Body of pancreas (tissue), 4 donors: ENCODE measurements around the gene PEG3. TPM values are rescaled to one million over a fixed set of nuclear protein-coding genes. Genes with fewer than 3 reads are reported as not detected.

Experiments used
- ATAC-seq: fragments of 150-250 bp; one replicate; pipeline ENCODE4 v1.9.1; 2016
- DNase-seq, 4 donors: peaks; one replicate each; pipeline ENCODE4 v3.0.0-alpha.2; 2019
- H3K27ac ChIP-seq, 4 donors: fragments of 200-600 bp; sonication (generic); 1 replicate in 3 of 4; 2 replicates in 1 of 4; pipeline versions ENCODE4 v1.5.1 to v1.6.1; 2016 to 2019; ENCODE audit warnings: mild to moderate bottlenecking in 1 of 4, mixed read lengths in 1 of 4, moderate library complexity in 1 of 4
- H3K27me3 ChIP-seq, 2 donors: fragments of 200-600 bp; sonication (generic); one replicate each; pipeline ENCODE4 v1.6.0; 2016; ENCODE audit warnings: mild to moderate bottlenecking in 1 of 2
- H3K36me3 ChIP-seq, 2 donors: fragments of 200-600 bp; sonication (generic); replicated peaks in 1 of 2; 2 replicates each; pipeline ENCODE4 v1.5.1; 2016; ENCODE audit warnings: low read depth in 2 of 2; ENCODE audit not compliant: insufficient read depth in 1 of 2
- H3K4me1 ChIP-seq: fragments of 200-600 bp; sonication (generic); one replicate; pipeline ENCODE4 v1.6.0; 2016
- H3K4me3 ChIP-seq, 2 donors: fragments of 200-600 bp; sonication (generic); 1 replicate in 1 of 2; 2 replicates in 1 of 2; pipeline ENCODE4 v1.5.1; 2016 to 2019
- H3K9me3 ChIP-seq, 3 donors: fragments of 200-600 bp; sonication (generic); 1 replicate in 2 of 3; 2 replicates in 1 of 3; pipeline ENCODE4 v1.5.1; 2016
- CTCF ChIP-seq, 7 experiments: fragments of 450-650 bp in 4 of 7; fragments of 200-600 bp in 3 of 7; sonication (generic) in 3 of 7; IDR thresholded peaks; one replicate each; pipeline ENCODE4 v1.5.1; 2016 to 2019; ENCODE audit warnings: antibody characterized with exemption in 7 of 7
- POLR2A ChIP-seq, 3 donors: fragments of 450-650 bp; IDR thresholded peaks; one replicate each; pipeline ENCODE4 v1.6.1; 2016; ENCODE audit warnings: antibody characterized with exemption in 3 of 3, mild to moderate bottlenecking in 2 of 3
- WGBS, 2 donors: methylation state at CpG; one replicate each; pipeline ENCODE4 v1.1.5; 2017; 5-methylcytosine and 5-hydroxymethylcytosine counted together
- intact Hi-C: fragments of 100-400 bp; cut with DNase I; formaldehyde crosslinking; loops from one replicate; pipeline ENCODE4 v1.15.1; 2023
- total RNA-seq, 2 donors: library from RNA; depleted of rRNA; stranded (reverse); fragments of >200 nt; gene quantifications; one replicate each; pipeline ENCODE4 v1.1.0, GENCODE V29; 2016

Gene PEG3
- total RNA-seq, 2 donors from 2014 or later: 3.1 to 5.9 TPM

DNA sequence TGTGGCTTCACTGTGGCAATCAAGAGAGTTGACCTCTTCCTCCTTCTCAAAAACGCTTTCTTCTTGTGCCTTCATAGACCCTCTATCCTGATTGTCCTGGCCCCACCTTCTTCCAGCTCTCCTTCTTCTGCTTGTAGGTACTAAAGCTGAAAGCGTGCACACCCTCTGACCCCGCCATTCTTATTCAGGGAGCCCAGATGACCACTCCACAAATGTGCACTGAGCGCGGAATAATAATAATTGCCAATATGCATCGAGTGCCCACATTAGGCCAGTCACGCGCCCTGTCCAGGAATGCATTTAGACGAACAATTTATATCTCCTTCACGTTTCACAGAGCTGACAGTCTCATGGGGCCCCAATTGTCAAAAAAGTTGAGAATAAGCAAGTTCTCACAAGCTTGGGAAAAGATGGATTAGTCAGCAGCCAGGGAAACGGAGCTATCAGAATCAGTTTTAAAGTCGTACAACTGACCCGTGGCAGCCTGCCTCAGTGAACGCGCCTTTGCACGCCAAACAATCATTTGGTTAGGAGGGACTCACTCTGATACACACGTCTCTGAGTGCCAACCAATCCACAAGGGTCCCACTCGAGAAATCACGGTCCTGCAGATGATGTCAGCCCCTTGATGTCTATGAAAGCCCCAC lies 36.7 kb upstream of the PEG3 start:
- TF ChIP-seq POLR2A (IDR thresholded peaks at IDR 0.05) (no peak), CTCF (IDR thresholded peaks at IDR 0.05) (no peak)
- intact Hi-C loops: no loop called here
- 69 to 72% methylated on average over 19 of the region's 19 CpGs for WGBS, 2 donors
- Histone ChIP-seq H3K4me3 (no peak overlapping the region), H3K36me3 (no peaks in the 10 kb centered on the region), H3K27me3 (no peaks in the 10 kb centered on the region), H3K27ac (no peak overlapping the region), H3K4me1 (no peaks in the 10 kb centered on the region), H3K9me3 (peaks cover 0 to 10% (median 0%) of the 10 kb centered on the region in 3 donors)
- DNase-seq (no peak), ATAC-seq (no peak)

DNA sequence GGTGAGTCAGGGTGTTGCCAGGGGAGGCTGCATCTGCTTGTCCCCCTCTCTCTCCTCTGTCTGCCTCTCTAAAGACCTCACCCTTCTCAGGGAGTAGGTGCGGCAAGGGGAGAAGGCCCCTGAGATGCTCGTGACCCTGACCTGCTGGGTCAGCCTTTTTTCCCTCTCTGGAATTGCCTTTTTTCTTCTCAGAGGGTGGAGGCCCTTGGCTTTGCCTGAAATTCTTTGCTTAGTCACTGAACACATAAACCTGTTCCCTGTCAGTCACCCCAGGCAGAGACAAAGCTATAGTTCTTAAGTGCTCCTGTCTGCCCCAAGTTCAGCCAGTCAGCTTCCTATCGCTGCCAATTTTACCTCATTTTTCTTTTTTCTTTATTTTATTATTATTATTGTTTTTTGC lies 35.2 kb upstream of the PEG3 start:
- no peaks in the 10 kb centered on the region for H3K36me3 ChIP-seq
- H3K27me3 ChIP-seq: no peaks in the 10 kb centered on the region
- no peak for TF ChIP-seq POLR2A (IDR thresholded peaks at IDR 0.05)
- TF ChIP-seq CTCF (IDR thresholded peaks at IDR 0.05): no peak
- ATAC-seq: no peak
- DNase-seq: no peak
- H3K27ac ChIP-seq: no peak overlapping the region
- no peak overlapping the region for H3K4me3 ChIP-seq
- intact Hi-C loops: no loop called here
- peaks cover 0 to 7% (median 0%) of the 10 kb centered on the region in 3 donors for H3K9me3 ChIP-seq
- 66 to 73% methylated on average over 3 of the region's 3 CpGs for WGBS, 2 donors
- H3K4me1 ChIP-seq: no peaks in the 10 kb centered on the region

- intact Hi-C loops: no loop called here
These were observed 34.0 kb upstream of the PEG3 start for GRCh38 chr19:56874530-56874929.

GRCh38 chr19:56873493-56873892 lies 33.0 kb upstream of the PEG3 start:
- Histone ChIP-seq H3K27ac (no peak overlapping the region), H3K4me3 (no peak overlapping the region), H3K27me3 (no peaks in the 10 kb centered on the region), H3K36me3 (no peaks in the 10 kb centered on the region), H3K9me3 (peaks cover 0 to 4% (median 0%) of the 10 kb centered on the region in 3 donors), H3K4me1 (no peaks in the 10 kb centered on the region)
- TF ChIP-seq CTCF (IDR thresholded peaks at IDR 0.05) (no peak), POLR2A (IDR thresholded peaks at IDR 0.05) (no peak)
- 50 to 58% methylated on average over 2 to 5 of the region's 5 CpGs for WGBS, 2 donors
- intact Hi-C loops: no loop called here
- no peak for ATAC-seq
- no peak for DNase-seq

More at GRCh38 chr19:56874530-56874929, 34.0 kb upstream of the PEG3 start:
- Histone ChIP-seq H3K9me3 (peaks cover 0 to 4% (median 0%) of the 10 kb centered on the region in 3 donors), H3K36me3 (no peaks in the 10 kb centered on the region), H3K4me1 (no peaks in the 10 kb centered on the region), H3K27me3 (no peaks in the 10 kb centered on the region), H3K27ac (no peak overlapping the region), H3K4me3 (no peak overlapping the region)
- ATAC-seq: no peak
- 68 to 77% methylated on average over 4 of the region's 4 CpGs for WGBS, 2 donors
- no peak for TF ChIP-seq POLR2A (IDR thresholded peaks at IDR 0.05)
- no peak for TF ChIP-seq CTCF (IDR thresholded peaks at IDR 0.05)
- no peak for DNase-seq

- H3K27ac ChIP-seq: no peak overlapping the region
- no peak overlapping the region for H3K4me3 ChIP-seq
- H3K4me1 ChIP-seq: no peaks in the 10 kb centered on the region
- DNase-seq: no peak
- intact Hi-C loops: no loop called here
- 68 to 72% methylated on average over 8 of the region's 8 CpGs for WGBS, 2 donors
- no peak for ATAC-seq
- TF ChIP-seq POLR2A (IDR thresholded peaks at IDR 0.05) (no peak), CTCF (IDR thresholded peaks at IDR 0.05) (no peak)
- no peaks in the 10 kb centered on the region for H3K27me3 ChIP-seq
- H3K36me3 ChIP-seq: no peaks in the 10 kb centered on the region
- H3K9me3 ChIP-seq: no peaks in the 10 kb centered on the region
These were observed 29.4 kb upstream of the PEG3 start for GRCh38 chr19:56869886-56870285.
